NT2/D1 (cell line): ENCODE measurements around the gene NEK10.
"Not testable (repeated sequence)": the region's sequence is repeated elsewhere in the genome, so short reads cannot be mapped to it uniquely, and the experiment has no call there.

Experiments used
- DNase-seq: peaks from one replicate; pipeline ENCODE4 v3.0.0-alpha.2; 2011; ENCODE audit warnings: low read depth, low spot score
- H3K27me3 ChIP-seq: 2 replicates; pipeline ENCODE4 v1.6.0; 2011; ENCODE audit warnings: mild to moderate bottlenecking; ENCODE audit not compliant: insufficient read length, insufficient read depth
- H3K36me3 ChIP-seq: 2 replicates; pipeline ENCODE4 v1.6.1; 2011; ENCODE audit warnings: mild to moderate bottlenecking, low read length, mixed read lengths; ENCODE audit not compliant: insufficient read depth, insufficient read length
- H3K4me1 ChIP-seq: 2 replicates; pipeline ENCODE4 v1.5.1; 2011; ENCODE audit not compliant: insufficient read depth, insufficient read length
- H3K4me3 ChIP-seq: 2 replicates; pipeline ENCODE4 v1.5.1; 2011; ENCODE audit warnings: low read depth; ENCODE audit not compliant: insufficient read length
- H3K9ac ChIP-seq: 2 replicates; pipeline ENCODE4 v1.6.0; 2011; ENCODE audit warnings: low read depth; ENCODE audit not compliant: insufficient read length
- H3K9me3 ChIP-seq: 2 replicates; pipeline ENCODE4 v1.5.1; 2011; ENCODE audit warnings: mild to moderate bottlenecking, low read length; ENCODE audit not compliant: insufficient read depth
- SUZ12 ChIP-seq: IDR thresholded peaks from 2 replicates; pipeline ENCODE4 v1.6.1; 2011; ENCODE audit not compliant: insufficient read length, insufficient read depth; ENCODE audit errors: extremely low read depth
- YY1 ChIP-seq: IDR thresholded peaks from 2 replicates; pipeline ENCODE4 v1.6.1; 2011; ENCODE audit not compliant: insufficient read length, insufficient read depth
- ZNF274 ChIP-seq: IDR thresholded peaks from 2 replicates; pipeline ENCODE4 v1.6.1; 2011; ENCODE audit warnings: mild to moderate bottlenecking, low read depth, low read length

Gene NEK10

DNA sequence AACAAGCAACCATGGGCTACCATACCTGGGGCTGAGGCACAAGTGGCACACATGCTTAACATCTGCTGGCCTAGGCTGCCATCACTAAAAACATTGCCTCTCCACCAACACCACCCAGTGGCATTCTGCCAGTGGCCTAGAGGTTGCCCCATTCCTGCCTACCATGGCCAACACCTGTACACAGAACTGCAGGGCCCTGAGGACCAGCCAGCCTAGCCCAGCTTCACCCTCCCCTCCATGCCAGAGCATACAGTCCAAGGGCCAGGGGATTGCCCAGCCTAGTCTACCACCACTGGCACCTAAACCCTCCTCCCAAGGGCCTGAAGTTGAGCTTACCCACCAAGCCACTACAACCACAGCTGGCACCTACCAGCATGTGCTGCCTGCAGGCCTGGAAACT lies 35.3 kb downstream of the NEK10 start:
- Histone ChIP-seq H3K4me1 (no peaks in the 10 kb centered on the region), H3K9ac (no peak overlapping the region), H3K36me3 (no peaks in the 10 kb centered on the region), H3K27me3 (no peaks in the 10 kb centered on the region), H3K9me3 (no peaks in the 10 kb centered on the region), H3K4me3 (no peak overlapping the region)
- DNase-seq: no peak
- TF ChIP-seq SUZ12 (no peak), ZNF274 (no peak), YY1 (no peak)

DNA sequence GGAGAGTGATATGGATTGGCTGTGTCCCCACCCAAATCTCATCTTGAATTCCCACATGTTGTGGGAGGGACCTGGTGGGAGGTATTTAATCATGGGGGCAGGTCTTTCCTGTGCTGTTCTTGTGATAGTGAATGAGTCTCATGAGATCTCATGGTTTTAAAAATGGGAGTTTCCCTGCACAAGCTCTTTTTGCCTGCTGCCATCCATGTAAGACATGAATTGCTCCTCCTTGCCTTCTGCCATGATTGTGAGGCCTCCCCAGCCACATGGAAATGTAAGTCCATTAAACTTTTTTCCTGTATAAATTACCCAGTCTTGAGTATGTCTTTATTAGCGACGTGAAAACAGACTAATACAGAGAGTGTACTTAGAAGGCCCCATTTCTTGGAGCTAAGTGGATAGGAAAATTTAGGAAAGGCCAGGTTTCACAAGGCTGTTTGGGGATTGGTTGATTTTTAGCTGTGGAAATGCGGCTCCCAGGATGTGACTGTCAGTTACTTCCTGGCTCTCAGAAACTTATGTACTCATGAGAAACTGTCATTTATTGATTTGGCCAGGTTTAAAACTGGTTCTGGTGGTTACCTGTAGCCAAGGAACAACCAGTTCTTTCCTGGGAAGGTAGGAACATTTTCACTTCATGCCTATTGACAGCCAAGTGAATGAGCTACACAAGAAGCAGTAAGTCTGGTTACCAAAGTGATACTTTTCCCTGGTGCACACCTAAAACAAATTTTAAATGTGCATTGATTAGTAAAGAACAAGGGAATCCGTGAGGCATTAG lies 40.0 kb downstream of the NEK10 start:
- not testable (repeated sequence) for H3K9me3 ChIP-seq, H3K27me3 ChIP-seq, H3K4me3 ChIP-seq, DNase-seq, H3K36me3 ChIP-seq, H3K9ac ChIP-seq, H3K4me1 ChIP-seq

DNA sequence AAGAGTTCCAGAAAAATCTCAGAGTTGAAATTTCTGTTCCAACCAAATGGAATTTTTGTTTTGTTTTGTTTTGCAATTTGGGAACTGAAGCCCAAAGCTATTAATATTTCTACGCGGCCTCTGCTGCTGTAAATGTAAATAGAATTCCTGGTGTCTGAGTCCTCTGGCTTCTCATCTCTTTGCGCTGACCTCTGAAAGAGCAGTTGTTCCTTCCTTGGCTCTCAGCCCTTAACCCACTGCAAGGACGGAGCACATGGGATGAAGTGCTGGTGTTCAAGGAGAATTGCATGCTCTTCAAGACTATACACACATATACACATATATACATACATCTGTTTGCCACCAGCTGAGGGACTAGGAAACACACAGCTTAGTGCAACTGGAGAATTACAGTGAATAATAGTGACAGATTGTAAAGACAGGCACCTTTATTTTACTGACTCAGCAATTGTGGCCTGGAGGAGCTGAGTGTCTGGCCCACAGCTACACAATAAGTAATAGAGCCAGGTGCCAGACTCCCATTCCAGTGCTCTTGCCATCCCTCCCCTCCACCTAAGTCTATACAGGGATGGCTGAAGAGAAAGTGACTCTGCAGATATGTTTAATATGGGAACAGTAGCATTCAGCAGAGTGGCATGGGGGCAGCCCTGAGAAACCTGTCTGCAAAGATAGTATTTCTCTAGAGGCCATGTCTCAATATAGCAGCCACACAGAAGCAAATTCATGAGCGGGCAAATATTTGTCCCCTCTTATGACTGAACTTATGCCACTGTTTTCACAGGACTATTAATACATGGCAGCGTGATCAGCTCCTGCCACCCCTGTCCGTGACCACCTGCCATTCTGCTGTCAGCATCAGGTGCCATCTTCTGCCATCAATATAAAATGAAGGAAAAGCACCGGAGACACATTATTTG lies 42.3 kb downstream of the NEK10 start:
- no peaks in the 10 kb centered on the region for H3K4me1 ChIP-seq
- no peak overlapping the region for H3K9ac ChIP-seq
- no peaks in the 10 kb centered on the region for H3K36me3 ChIP-seq
- DNase-seq: no peak
- TF ChIP-seq ZNF274 (no peak), YY1 (no peak), SUZ12 (no peak)
- H3K27me3 ChIP-seq: no peaks in the 10 kb centered on the region
- H3K4me3 ChIP-seq: no peak overlapping the region
- H3K9me3 ChIP-seq: no peaks in the 10 kb centered on the region

DNA sequence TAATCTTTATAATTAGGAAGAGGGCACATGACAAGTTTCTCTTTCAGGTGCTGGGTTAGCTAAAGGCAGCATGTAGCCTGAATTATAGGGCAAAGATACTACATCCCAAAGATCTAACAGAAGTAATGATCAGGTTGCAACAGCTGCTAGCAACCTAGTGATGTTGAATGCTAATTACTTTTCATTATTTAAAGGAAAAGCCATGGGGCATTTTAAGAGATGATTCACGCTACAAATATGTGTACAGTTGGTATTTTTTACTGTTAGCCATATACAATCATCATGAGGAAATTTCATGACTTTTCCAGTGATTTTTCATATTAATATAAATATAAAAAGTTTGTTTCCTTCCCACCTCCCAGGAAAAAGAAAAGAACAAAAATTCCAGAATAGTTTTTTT lies 43.0 kb downstream of the NEK10 start:
- Histone ChIP-seq H3K9me3 (no peaks in the 10 kb centered on the region), H3K36me3 (no peaks in the 10 kb centered on the region), H3K27me3 (no peaks in the 10 kb centered on the region), H3K4me1 (no peaks in the 10 kb centered on the region), H3K4me3 (no peak overlapping the region), H3K9ac (no peak overlapping the region)
- TF ChIP-seq ZNF274 (no peak), SUZ12 (no peak), YY1 (no peak)
- DNase-seq: no peak

DNA sequence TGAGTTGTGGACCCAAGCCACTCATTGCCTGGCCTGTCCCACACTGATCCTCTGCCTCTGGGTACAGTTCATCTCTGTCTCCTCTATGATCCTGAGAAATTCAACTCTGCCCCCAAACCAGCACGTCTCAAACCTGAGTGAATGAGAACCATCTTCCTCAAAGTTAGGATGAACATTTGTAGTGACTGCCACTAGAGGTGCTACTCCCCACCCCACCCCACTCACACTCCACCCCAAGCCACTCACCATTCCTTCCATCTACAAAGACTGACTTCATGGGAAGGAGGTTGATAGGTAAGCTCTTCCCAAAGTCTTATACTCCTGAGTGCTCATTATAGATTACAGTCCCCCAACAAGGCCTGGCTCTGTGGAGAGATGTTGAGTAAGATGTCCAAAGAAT lies 43.8 kb downstream of the NEK10 start:
- Histone ChIP-seq H3K9me3 (no peaks in the 10 kb centered on the region), H3K9ac (no peak overlapping the region), H3K4me1 (no peaks in the 10 kb centered on the region), H3K36me3 (no peaks in the 10 kb centered on the region), H3K27me3 (no peaks in the 10 kb centered on the region), H3K4me3 (no peak overlapping the region)
- TF ChIP-seq SUZ12: no peak
- DNase-seq: no peak

DNA sequence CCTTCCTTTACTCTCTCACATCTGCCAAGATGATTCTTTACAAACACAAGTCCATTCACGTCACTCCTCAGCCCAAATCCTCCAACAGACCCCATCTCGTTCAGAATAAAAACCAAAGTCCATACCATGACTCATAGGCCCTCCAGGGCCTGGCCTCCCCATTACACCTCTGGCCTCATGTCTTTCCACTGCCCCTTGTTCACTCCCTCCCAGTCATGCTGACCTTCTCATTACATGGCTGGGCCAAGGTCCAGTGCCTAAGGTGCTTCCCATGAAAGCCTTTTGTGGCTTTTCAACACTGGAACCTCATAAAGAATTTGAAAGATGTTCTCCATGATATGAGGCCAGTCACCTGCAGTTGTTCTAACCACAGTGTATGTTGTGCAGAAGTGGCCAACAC lies 44.5 kb downstream of the NEK10 start:
- Histone ChIP-seq H3K27me3 (no peaks in the 10 kb centered on the region), H3K36me3 (no peaks in the 10 kb centered on the region), H3K4me1 (no peaks in the 10 kb centered on the region), H3K9me3 (no peaks in the 10 kb centered on the region), H3K9ac (no peak overlapping the region), H3K4me3 (no peak overlapping the region)
- TF ChIP-seq ZNF274 (no peak), SUZ12 (no peak), YY1 (no peak)
- DNase-seq: no peak

DNA sequence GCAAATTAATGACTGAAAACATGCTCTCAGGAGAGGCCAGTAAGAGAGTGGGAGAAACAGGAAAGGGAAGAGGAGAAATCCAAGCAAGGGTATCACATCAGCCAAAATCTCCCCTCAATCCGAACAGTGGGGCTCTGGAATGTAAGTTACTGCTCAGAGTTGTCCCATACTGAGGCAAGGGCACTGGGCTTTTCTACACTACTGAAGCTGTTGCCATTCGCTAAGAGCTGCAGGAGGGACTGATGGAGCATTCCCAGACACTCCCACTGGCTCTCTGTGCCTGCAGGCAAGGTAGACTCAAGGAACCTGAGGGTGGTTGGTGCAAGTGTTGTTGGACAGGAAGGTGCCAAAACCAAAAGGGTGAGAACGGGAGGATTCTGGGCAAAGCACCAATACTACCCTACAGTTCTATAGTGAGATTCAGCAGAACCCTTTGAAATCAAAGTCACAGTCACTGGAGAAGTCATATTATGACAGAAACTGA lies 46.1 kb downstream of the NEK10 start:
- DNase-seq: no peak

More for the DNA sequence above, 46.1 kb downstream of the NEK10 start:
- no peaks in the 10 kb centered on the region for H3K9me3 ChIP-seq
- no peak overlapping the region for H3K4me3 ChIP-seq
- H3K36me3 ChIP-seq: no peaks in the 10 kb centered on the region
- TF ChIP-seq YY1 (no peak), SUZ12 (no peak), ZNF274 (no peak)
- H3K4me1 ChIP-seq: no peaks in the 10 kb centered on the region
- no peaks in the 10 kb centered on the region for H3K27me3 ChIP-seq
- H3K9ac ChIP-seq: no peak overlapping the region
